ENCODE measurements around the gene ANAPC15.

ANAPC15 gene

GRCh38 chr11:72079819-72080325 is 32.6 kb downstream of the ANAPC15 start:
- Histone ChIP-seq H3K36me3 (ENCODE audit: control insufficient read depth in 1 of 2, insufficient read depth in 2 of 2, low read length in 2 of 2) (no peaks in the 10 kb centered on the region), H3K27ac (ENCODE audit: low read depth, low read length) (peak overlapping the region; percentile 70), H3K9ac (ENCODE audit: low read depth in 1 of 2, low read length in 2 of 2) (peak overlapping the region; percentile 40 to 73), H3K9me3 (ENCODE audit: control insufficient read depth in 1 of 2, low read length in 2 of 2) (no peaks in the 10 kb centered on the region), H3K27me3 (ENCODE audit: control insufficient read depth in 1 of 2, insufficient read depth in 2 of 2, low read length in 2 of 2) (no peaks in the 10 kb centered on the region), H3K4me1 (ENCODE audit: control insufficient read depth in 1 of 2, insufficient read depth in 2 of 2, low read length in 2 of 2) (peaks cover 15 to 16% of the 10 kb centered on the region in 2 donors), H3K4me3 (ENCODE audit: low read depth in 1 of 2, low read length in 2 of 2) (peak overlapping the region; percentile 75 to 77)

- H3K4me1 ChIP-seq (ENCODE audit: control insufficient read depth in 1 of 2, insufficient read depth in 2 of 2, low read length in 2 of 2): peaks cover 15 to 16% of the 10 kb centered on the region in 2 donors
- peak overlapping the region; percentile 75 to 77 for H3K4me3 ChIP-seq (ENCODE audit: low read depth in 1 of 2, low read length in 2 of 2)
- H3K27ac ChIP-seq (ENCODE audit: low read depth, low read length): no peak overlapping the region
- H3K27me3 ChIP-seq (ENCODE audit: control insufficient read depth in 1 of 2, insufficient read depth in 2 of 2, low read length in 2 of 2): no peaks in the 10 kb centered on the region
- no peaks in the 10 kb centered on the region for H3K36me3 ChIP-seq (ENCODE audit: control insufficient read depth in 1 of 2, insufficient read depth in 2 of 2, low read length in 2 of 2)
- no peaks in the 10 kb centered on the region for H3K9me3 ChIP-seq (ENCODE audit: control insufficient read depth in 1 of 2, low read length in 2 of 2)
- H3K9ac ChIP-seq (ENCODE audit: low read depth in 1 of 2, low read length in 2 of 2): peak overlapping the region in 1 of 2 donors; percentile 73
Observed at GRCh38 chr11:72078477-72078876, 34.0 kb downstream of the ANAPC15 start.

- H3K4me3 ChIP-seq (ENCODE audit: low read depth in 1 of 2, low read length in 2 of 2): no peak overlapping the region
- H3K27ac ChIP-seq (ENCODE audit: low read depth, low read length): no peak overlapping the region
- no peaks in the 10 kb centered on the region for H3K36me3 ChIP-seq (ENCODE audit: control insufficient read depth in 1 of 2, insufficient read depth in 2 of 2, low read length in 2 of 2)
- no peaks in the 10 kb centered on the region for H3K27me3 ChIP-seq (ENCODE audit: control insufficient read depth in 1 of 2, insufficient read depth in 2 of 2, low read length in 2 of 2)
- peaks cover 8 to 24% of the 10 kb centered on the region in 2 donors for H3K4me1 ChIP-seq (ENCODE audit: control insufficient read depth in 1 of 2, insufficient read depth in 2 of 2, low read length in 2 of 2)
- H3K9ac ChIP-seq (ENCODE audit: low read depth in 1 of 2, low read length in 2 of 2): no peak overlapping the region
- no peaks in the 10 kb centered on the region for H3K9me3 ChIP-seq (ENCODE audit: control insufficient read depth in 1 of 2, low read length in 2 of 2)
Observed at GRCh38 chr11:72075756-72076155, 36.7 kb downstream of the ANAPC15 start.

GRCh38 chr11:72075109-72075508 is 37.4 kb downstream of the ANAPC15 start:
- H3K9ac ChIP-seq (ENCODE audit: low read depth in 1 of 2, low read length in 2 of 2): no peak overlapping the region
- peaks cover 14 to 30% of the 10 kb centered on the region in 2 donors for H3K4me1 ChIP-seq (ENCODE audit: control insufficient read depth in 1 of 2, insufficient read depth in 2 of 2, low read length in 2 of 2)
- H3K9me3 ChIP-seq (ENCODE audit: control insufficient read depth in 1 of 2, low read length in 2 of 2): no peaks in the 10 kb centered on the region
- no peaks in the 10 kb centered on the region for H3K27me3 ChIP-seq (ENCODE audit: control insufficient read depth in 1 of 2, insufficient read depth in 2 of 2, low read length in 2 of 2)
- H3K27ac ChIP-seq (ENCODE audit: low read depth, low read length): no peak overlapping the region
- no peaks in the 10 kb centered on the region for H3K36me3 ChIP-seq (ENCODE audit: control insufficient read depth in 1 of 2, insufficient read depth in 2 of 2, low read length in 2 of 2)
- H3K4me3 ChIP-seq (ENCODE audit: low read depth in 1 of 2, low read length in 2 of 2): no peak overlapping the region

- Histone ChIP-seq H3K9me3 (ENCODE audit: control insufficient read depth in 1 of 2, low read length in 2 of 2) (no peaks in the 10 kb centered on the region), H3K9ac (ENCODE audit: low read depth in 1 of 2, low read length in 2 of 2) (no peak overlapping the region), H3K27ac (ENCODE audit: low read depth, low read length) (peak overlapping the region; percentile 7), H3K4me3 (ENCODE audit: low read depth in 1 of 2, low read length in 2 of 2) (no peak overlapping the region), H3K27me3 (ENCODE audit: control insufficient read depth in 1 of 2, insufficient read depth in 2 of 2, low read length in 2 of 2) (no peaks in the 10 kb centered on the region), H3K36me3 (ENCODE audit: control insufficient read depth in 1 of 2, insufficient read depth in 2 of 2, low read length in 2 of 2) (peaks cover 0 to 6% of the 10 kb centered on the region in 2 donors), H3K4me1 (ENCODE audit: control insufficient read depth in 1 of 2, insufficient read depth in 2 of 2, low read length in 2 of 2) (peaks cover 16 to 31% of the 10 kb centered on the region in 2 donors)
Observed at GRCh38 chr11:72072348-72072747, 40.1 kb downstream of the ANAPC15 start.

- no peaks in the 10 kb centered on the region for H3K9me3 ChIP-seq (ENCODE audit: control insufficient read depth in 1 of 2, low read length in 2 of 2)
- peak overlapping the region in 1 of 2 donors; percentile 34 for H3K9ac ChIP-seq (ENCODE audit: low read depth in 1 of 2, low read length in 2 of 2)
- H3K4me3 ChIP-seq (ENCODE audit: low read depth in 1 of 2, low read length in 2 of 2): no peak overlapping the region
- no peaks in the 10 kb centered on the region for H3K27me3 ChIP-seq (ENCODE audit: control insufficient read depth in 1 of 2, insufficient read depth in 2 of 2, low read length in 2 of 2)
- peaks cover 0 to 15% of the 10 kb centered on the region in 2 donors for H3K36me3 ChIP-seq (ENCODE audit: control insufficient read depth in 1 of 2, insufficient read depth in 2 of 2, low read length in 2 of 2)
- H3K4me1 ChIP-seq (ENCODE audit: control insufficient read depth in 1 of 2, insufficient read depth in 2 of 2, low read length in 2 of 2): peaks cover 16 to 39% of the 10 kb centered on the region in 2 donors
- H3K27ac ChIP-seq (ENCODE audit: low read depth, low read length): peak overlapping the region; percentile 13
Observed at GRCh38 chr11:72070491-72070890, 42.0 kb downstream of the ANAPC15 start.

- Histone ChIP-seq H3K9me3 (ENCODE audit: control insufficient read depth in 1 of 2, low read length in 2 of 2) (no peaks in the 10 kb centered on the region), H3K4me1 (ENCODE audit: control insufficient read depth in 1 of 2, insufficient read depth in 2 of 2, low read length in 2 of 2) (peaks cover 16 to 35% of the 10 kb centered on the region in 2 donors), H3K27ac (ENCODE audit: low read depth, low read length) (peak overlapping the region; percentile 26), H3K4me3 (ENCODE audit: low read depth in 1 of 2, low read length in 2 of 2) (no peak overlapping the region), H3K36me3 (ENCODE audit: control insufficient read depth in 1 of 2, insufficient read depth in 2 of 2, low read length in 2 of 2) (peaks cover 0 to 16% of the 10 kb centered on the region in 2 donors), H3K27me3 (ENCODE audit: control insufficient read depth in 1 of 2, insufficient read depth in 2 of 2, low read length in 2 of 2) (no peaks in the 10 kb centered on the region), H3K9ac (ENCODE audit: low read depth in 1 of 2, low read length in 2 of 2) (peak overlapping the region; percentile 27 to 34)
Observed at GRCh38 chr11:72069787-72070251, 42.7 kb downstream of the ANAPC15 start.

- Histone ChIP-seq H3K36me3 (ENCODE audit: control insufficient read depth in 1 of 2, insufficient read depth in 2 of 2, low read length in 2 of 2) (peaks cover 0 to 16% of the 10 kb centered on the region in 2 donors), H3K4me3 (ENCODE audit: low read depth in 1 of 2, low read length in 2 of 2) (no peak overlapping the region), H3K9ac (ENCODE audit: low read depth in 1 of 2, low read length in 2 of 2) (peak overlapping the region in 1 of 2 donors; percentile 27), H3K4me1 (ENCODE audit: control insufficient read depth in 1 of 2, insufficient read depth in 2 of 2, low read length in 2 of 2) (peaks cover 16 to 35% of the 10 kb centered on the region in 2 donors), H3K27ac (ENCODE audit: low read depth, low read length) (peak overlapping the region; percentile 26), H3K27me3 (ENCODE audit: control insufficient read depth in 1 of 2, insufficient read depth in 2 of 2, low read length in 2 of 2) (no peaks in the 10 kb centered on the region), H3K9me3 (ENCODE audit: control insufficient read depth in 1 of 2, low read length in 2 of 2) (no peaks in the 10 kb centered on the region)
Observed at GRCh38 chr11:72069200-72069599, 43.3 kb downstream of the ANAPC15 start.

GRCh38 chr11:72067676-72068075 is 44.8 kb downstream of the ANAPC15 start:
- H3K36me3 ChIP-seq (ENCODE audit: control insufficient read depth in 1 of 2, insufficient read depth in 2 of 2, low read length in 2 of 2): peaks cover 0 to 16% of the 10 kb centered on the region in 2 donors
- no peak overlapping the region for H3K4me3 ChIP-seq (ENCODE audit: low read depth in 1 of 2, low read length in 2 of 2)
- H3K4me1 ChIP-seq (ENCODE audit: control insufficient read depth in 1 of 2, insufficient read depth in 2 of 2, low read length in 2 of 2): peaks cover 16 to 34% of the 10 kb centered on the region in 2 donors
- H3K27ac ChIP-seq (ENCODE audit: low read depth, low read length): no peak overlapping the region
- no peaks in the 10 kb centered on the region for H3K27me3 ChIP-seq (ENCODE audit: control insufficient read depth in 1 of 2, insufficient read depth in 2 of 2, low read length in 2 of 2)
- H3K9me3 ChIP-seq (ENCODE audit: control insufficient read depth in 1 of 2, low read length in 2 of 2): no peaks in the 10 kb centered on the region
- H3K9ac ChIP-seq (ENCODE audit: low read depth in 1 of 2, low read length in 2 of 2): no peak overlapping the region

GRCh38 chr11:72067266-72067665 is 45.2 kb downstream of the ANAPC15 start:
- Histone ChIP-seq H3K9ac (ENCODE audit: low read depth in 1 of 2, low read length in 2 of 2) (no peak overlapping the region), H3K27ac (ENCODE audit: low read depth, low read length) (no peak overlapping the region), H3K4me1 (ENCODE audit: control insufficient read depth in 1 of 2, insufficient read depth in 2 of 2, low read length in 2 of 2) (peaks cover 16 to 30% of the 10 kb centered on the region in 2 donors)

More at GRCh38 chr11:72067266-72067665, 45.2 kb downstream of the ANAPC15 start:
- Histone ChIP-seq H3K9me3 (ENCODE audit: control insufficient read depth in 1 of 2, low read length in 2 of 2) (no peaks in the 10 kb centered on the region), H3K36me3 (ENCODE audit: control insufficient read depth in 1 of 2, insufficient read depth in 2 of 2, low read length in 2 of 2) (peaks cover 0 to 16% of the 10 kb centered on the region in 2 donors), H3K4me3 (ENCODE audit: low read depth in 1 of 2, low read length in 2 of 2) (no peak overlapping the region), H3K27me3 (ENCODE audit: control insufficient read depth in 1 of 2, insufficient read depth in 2 of 2, low read length in 2 of 2) (no peaks in the 10 kb centered on the region)
